K562 (cell line): Measurements from ENCODE around the gene SUPT7L. TPM values are rescaled to one million over a fixed set of nuclear protein-coding genes. Genes with fewer than 3 reads are reported as not detected.

Experiments
- ATAC-seq: fragments of 200-7000 bp; cut with Tn5 transposase; 3 replicates; pipeline ENCODE4 v1.9.1; 2020; ENCODE audit warnings: moderate library complexity
- BruUV-seq: library from RNA; stranded (reverse); fragments of 400-500 nt; replicated peaks from 2 replicates; lab custom pipeline; 2021; lab: Mats Ljungman, UMichigan
- CTCF ChIA-PET: fragments of 300-600 bp; formaldehyde crosslinking; extraction: SDS; loops from one replicate; lab custom pipeline; 2021; ENCODE audit warnings: low intra/inter-chr PET ratio; lab: Yijun Ruan, JAX
- POLR2A ChIA-PET: fragments of 300-600, 350-650 bp; sonication (Branson Sonifier 250); formaldehyde crosslinking; extraction: SDS; loops from one replicate; lab custom pipeline; 2021; ENCODE audit warnings: antibody characterized with exemption, inconsistent platforms; lab: Yijun Ruan, JAX
- DNase-seq, 4 experiments: peaks; one replicate each; pipeline versions ENCODE4 v3.0.0 to v3.0.0-alpha.2; 2011 to 2018; ENCODE audit warnings: low spot score in 3 of 4, mixed read lengths in 3 of 4; ENCODE audit errors: extremely low read depth in 1 of 4
- FAIRE-seq: peaks from 2 replicates; lab custom pipeline; 2011; peaks lifted over from hg19 to GRCh38; lab: Jason Lieb, UNC
- H2AFZ ChIP-seq: 2 replicates; pipeline ENCODE4 v1.6.0; 2011; ENCODE audit warnings: low read depth, low read length, control low read depth, inconsistent platforms
- H3K27ac ChIP-seq: fragments of 200-600 bp; 3 replicates; pipeline ENCODE4 v1.8.0; 2011; ENCODE audit warnings: low read depth, mild to moderate bottlenecking, control low read depth, inconsistent platforms, low read length, moderate library complexity, mixed read lengths; ENCODE audit errors: extremely low read depth
- H3K27me3 ChIP-seq, 2 experiments: fragments of 300-600 bp in 1 of 2; 2 replicates in 1 of 2; 3 replicates in 1 of 2; pipeline versions ENCODE4 v1.6.0 to v1.8.0; 2011; ENCODE audit warnings: inconsistent platforms in 2 of 2, low read length in 2 of 2, mild to moderate bottlenecking in 1 of 2, mixed read lengths in 1 of 2, moderate library complexity in 1 of 2; ENCODE audit not compliant: control insufficient read depth in 2 of 2, insufficient read depth in 2 of 2
- H3K36me3 ChIP-seq: fragments of 300-600 bp; 3 replicates; pipeline ENCODE4 v1.8.0; 2011; ENCODE audit warnings: mild to moderate bottlenecking, low read length, inconsistent platforms; ENCODE audit not compliant: control insufficient read depth, insufficient read depth
- H3K4me1 ChIP-seq, 2 experiments: fragments of 200-600 bp in 1 of 2; replicated peaks in 1 of 2; 2 replicates in 1 of 2; 3 replicates in 1 of 2; pipeline versions ENCODE4 v1.5.1 to v1.8.0; 2011; ENCODE audit warnings: inconsistent platforms in 2 of 2, low read length in 2 of 2, mild to moderate bottlenecking in 1 of 2, mixed read lengths in 1 of 2, moderate library complexity in 1 of 2; ENCODE audit not compliant: control insufficient read depth in 2 of 2, insufficient read depth in 2 of 2
- H3K4me2 ChIP-seq: 2 replicates; pipeline ENCODE4 v1.6.1; 2011; ENCODE audit warnings: low read length, control low read depth, inconsistent platforms, mixed read lengths; ENCODE audit not compliant: insufficient read depth
- H3K4me3 ChIP-seq: fragments of 200-600 bp; sonication (generic), shearing (Covaris generic); 2 replicates; pipeline ENCODE4 v1.5.1; 2016; ENCODE audit warnings: control low read depth, inconsistent platforms
- H3K79me2 ChIP-seq: fragments of 200-600 bp; 3 replicates; pipeline ENCODE4 v1.8.0; 2011; ENCODE audit warnings: low read length, inconsistent platforms; ENCODE audit not compliant: control insufficient read depth, insufficient read depth
- H3K9ac ChIP-seq, 2 experiments: 2 replicates each; pipeline versions ENCODE4 v1.6.0 to v1.6.1; 2011; ENCODE audit warnings: low read depth in 2 of 2, low read length in 2 of 2, control low read depth in 1 of 2, inconsistent platforms in 1 of 2, mild to moderate bottlenecking in 1 of 2, mixed read lengths in 1 of 2; ENCODE audit not compliant: insufficient read depth in 1 of 2
- H3K9me1 ChIP-seq: one replicate; pipeline ENCODE4 v1.6.0; 2011; ENCODE audit warnings: inconsistent platforms, mild to moderate bottlenecking, low read length, moderate library complexity; ENCODE audit not compliant: control insufficient read depth, insufficient read depth
- H3K9me3 ChIP-seq: replicated peaks from 2 replicates; pipeline ENCODE4 v1.5.1; 2011; ENCODE audit warnings: low read depth, low read length, inconsistent platforms; ENCODE audit not compliant: control insufficient read depth, insufficient read depth
- H4K20me1 ChIP-seq: replicated peaks from 2 replicates; pipeline ENCODE4 v1.6.1; 2011; ENCODE audit warnings: low read length, inconsistent platforms, mixed read lengths; ENCODE audit not compliant: control insufficient read depth, insufficient read depth
- BCOR ChIP-seq: fragments of 450-650 bp; IDR thresholded peaks from 2 replicates; pipeline ENCODE4 v1.6.1; 2016
- GTF3C2 ChIP-seq: IDR thresholded peaks from 3 replicates; pipeline ENCODE4 v1.6.1; 2011; ENCODE audit warnings: borderline replicate concordance, mild to moderate bottlenecking, moderate library complexity; ENCODE audit not compliant: insufficient read length; ENCODE audit errors: extremely low read depth
- RCOR1 ChIP-seq, 2 experiments: IDR thresholded peaks; 2 replicates each; pipeline ENCODE4 v1.6.1; 2012; ENCODE audit warnings: low read depth in 2 of 2, low read length in 2 of 2, borderline replicate concordance in 1 of 2, improper control_type of control experiment in 1 of 2
- THRA ChIP-seq: fragments of 450-650 bp; IDR thresholded peaks from 2 replicates; pipeline ENCODE4 v1.6.1; 2017; ENCODE audit warnings: mild to moderate bottlenecking, moderate library complexity
- ZNF146 ChIP-seq: IDR thresholded peaks from one replicate; pipeline ENCODE4 v1.6.1; 2018; ENCODE audit warnings: missing compliant biosample characterization; ENCODE audit not compliant: unreplicated experiment
- ZNF263 ChIP-seq: sonication (generic); formaldehyde crosslinking; IDR thresholded peaks from 2 replicates; pipeline ENCODE4 v1.8.0; 2022; ENCODE audit warnings: mild to moderate bottlenecking, missing genetic modification reagents, borderline replicate concordance
- ZNF740 ChIP-seq, 3 experiments: fragments of 200-800 bp in 1 of 3; sonication (Bioruptor generic) in 1 of 3; sonication (generic) in 1 of 3; formaldehyde crosslinking in 1 of 3; IDR thresholded peaks; 2 replicates each; pipeline versions ENCODE4 v1.6.1 to v1.8.0; 2016 to 2022; ENCODE audit warnings: mild to moderate bottlenecking in 2 of 3, missing compliant biosample characterization in 2 of 3, missing genetic modification characterization in 2 of 3, missing genetic modification reagents in 1 of 3
- in situ Hi-C: fragments of 300-500 bp; cut with MboI; formaldehyde crosslinking; loops from 4 replicates; pipeline ENCODE4 v1.15.0; 2018; ENCODE audit warnings: inconsistent platforms, mixed read lengths
- intact Hi-C: fragments of 100-400 bp; cut with micrococcal nuclease; formaldehyde crosslinking; loops from 2 replicates; pipeline ENCODE4 v1.14.2; 2022
- polyA plus RNA-seq, 8 experiments: library from polyadenylated mRNA; depleted of rRNA in 4 of 8; stranded (reverse) in 5 of 8; unstranded in 3 of 8; fragments of >200 nt; fragmentation: Nextera tagmentation in 2 of 8; fragmentation: Illumina TruSeq in 1 of 8; extraction: Ambion mirVana in 2 of 8; extraction: Trizol in 1 of 8; gene quantifications; 2 replicates each; pipeline versions ENCODE4 v1.2.1 to v1.2.3, GENCODE V29; 2011 to 2014; ENCODE audit warnings: inconsistent platforms in 1 of 8, missing spikeins in 1 of 8
- total RNA-seq, 7 experiments: library from RNA; depleted of rRNA in 6 of 7; stranded (reverse); fragments of >200 nt in 6 of 7; fragmentation: Illumina TruSeq in 2 of 7; extraction: Trizol in 2 of 7; gene quantifications; 2 replicates each; pipeline versions ENCODE4 v1.2.1 to v1.2.3, GENCODE V29; 2011 to 2021; ENCODE audit warnings: low replicate concordance in 1 of 7

The SUPT7L gene
- total and polyA plus RNA-seq, 9 of the 15 experiments (the other 6 are each of a cell fraction or from before 2014, with no cell fraction given), result 22.0 to 72.8 (median 40.2) TPM

- no TSS peak for BruUV-seq
These were observed 18.2 kb downstream of the SUPT7L start for GRCh38 chr2:27645197-27645596.

More at GRCh38 chr2:27645197-27645596, 18.2 kb downstream of the SUPT7L start:
- in situ Hi-C loops (no loop called here), intact Hi-C loops (no loop called here)
- ATAC-seq (no peak), DNase-seq (no peak), FAIRE-seq (no peak)
- Histone ChIP-seq H3K4me1 (peaks cover 0 to 6% of the 10 kb centered on the region in 2 experiments; a peak in 3 of 5 replicates), H2AFZ (no peak overlapping the region), H3K9ac (no peak overlapping the region), H3K4me2 (no peak overlapping the region), H3K79me2 (no peaks in the 10 kb centered on the region), H3K36me3 (peaks cover 77% of the 10 kb centered on the region), H3K27ac (no peak overlapping the region), H3K4me3 (no peak overlapping the region), H3K9me1 (no peaks in the 10 kb centered on the region), H4K20me1 (no peaks in the 10 kb centered on the region), H3K9me3 (no peaks in the 10 kb centered on the region), H3K27me3 (no peaks in the 10 kb centered on the region)
- POLR2A ChIA-PET, result interaction anchor here (0.6 to 2.0 kb wide), 4 partner anchors 14 to 216 kb away, joined by 3 to 5 read pairs (median 3); no protein-coding TSS in a partner anchor
- TF ChIP-seq THRA, result no peak
- no peak for TF ChIP-seq GTF3C2
- no peak for TF ChIP-seq BCOR
- TF ChIP-seq ZNF263 (CRISPR knock-in tag), result no peak
- no peak for TF ChIP-seq ZNF146 (CRISPR knock-in tag)
- no peak for TF ChIP-seq RCOR1 (IDR thresholded peaks at IDR 0.05; ENCODE audit: borderline replicate concordance in 1 of 2, low read depth in 2 of 2, low read length in 2 of 2)
- TF ChIP-seq ZNF740 (CRISPR knock-in tag; IDR thresholded peaks at IDR 0.05), result no peak
- no peak for TF ChIP-seq ZNF740 (tag; IDR thresholded peaks at IDR 0.05)
- CTCF ChIA-PET, result no interaction called here
